K562 (cell line): ENCODE results near the gene ACBD4.

ENCODE experiments used
- EP300 ChIP-seq: IDR thresholded peaks from 2 replicates; pipeline ENCODE4 v1.6.1; 2012; ENCODE audit warnings: low read length, improper control_type of control experiment
- ETS1 ChIP-seq: conservative IDR thresholded peaks from 2 replicates; pipeline ENCODE4 v1.6.1; 2011; ENCODE audit warnings: low read depth, mild to moderate bottlenecking, low read length; ENCODE audit not compliant: control insufficient read depth
- FOSL1 ChIP-seq: fragments of 200-800 bp; sonication (Bioruptor generic); conservative IDR thresholded peaks from 2 replicates; pipeline ENCODE4 v1.6.1; 2016; ENCODE audit warnings: missing genetic modification characterization, missing compliant biosample characterization
- MCM2 ChIP-seq: fragments of 450-650 bp; IDR thresholded peaks from 2 replicates; pipeline ENCODE4 v1.6.1; 2017; ENCODE audit warnings: low read depth, mild to moderate bottlenecking
- MLLT1 ChIP-seq, 2 experiments: fragments of 450-650 bp; IDR thresholded peaks; 2 replicates each; pipeline ENCODE4 v1.6.1; 2016
- NFATC3 ChIP-seq: fragments of 450-650 bp; IDR thresholded peaks from 2 replicates; pipeline ENCODE4 v1.6.1; 2017; ENCODE audit warnings: mild to moderate bottlenecking
- RBM22 ChIP-seq: fragments of 200-400 bp; formaldehyde crosslinking; IDR thresholded peaks from 2 replicates; pipeline ENCODE4 v1.6.1; 2018; ENCODE audit warnings: low read length, low read depth; ENCODE audit not compliant: poor library complexity, severe bottlenecking
- TEAD4 ChIP-seq, 2 experiments: sonication (generic) in 1 of 2; formaldehyde crosslinking in 1 of 2; IDR thresholded peaks; 2 replicates each; pipeline versions ENCODE4 v1.6.1 to v1.8.0; 2012 to 2022; ENCODE audit warnings: borderline replicate concordance in 1 of 2, inconsistent platforms in 1 of 2, low read length in 1 of 2, mild to moderate bottlenecking in 1 of 2, missing genetic modification reagents in 1 of 2
- ZNF184 ChIP-seq: sonication (generic); formaldehyde crosslinking; IDR thresholded peaks from 2 replicates; pipeline ENCODE4 v1.5.0; 2020; ENCODE audit warnings: missing genetic modification reagents
- ZNF3 ChIP-seq: fragments of 250-450 bp; sonication (Bioruptor Pico); IDR thresholded peaks from 2 replicates; pipeline ENCODE4 v1.5.0; 2021; ENCODE audit warnings: mild to moderate bottlenecking, moderate library complexity
- ZNF707 ChIP-seq: fragments of 250-450 bp; sonication (Bioruptor Pico); conservative IDR thresholded peaks from 2 replicates; pipeline ENCODE4 v1.8.0; 2022; ENCODE audit warnings: inconsistent platforms, mild to moderate bottlenecking, moderate library complexity
- TF ChIP-seq, protein P1 (sequence below), 3 experiments: IDR thresholded peaks in 2 of 3; conservative IDR thresholded peaks in 1 of 3; 2 replicates each; pipeline ENCODE4 v1.5.1; 2011 to 2012; ENCODE audit warnings: low read length in 3 of 3, mild to moderate bottlenecking in 3 of 3, control low read depth in 2 of 3, improper control_type of control experiment in 1 of 3, inconsistent platforms in 1 of 3, low read depth in 1 of 3, mixed read lengths in 1 of 3, moderate library complexity in 1 of 3; ENCODE audit not compliant: insufficient read depth in 2 of 3

DNA sequence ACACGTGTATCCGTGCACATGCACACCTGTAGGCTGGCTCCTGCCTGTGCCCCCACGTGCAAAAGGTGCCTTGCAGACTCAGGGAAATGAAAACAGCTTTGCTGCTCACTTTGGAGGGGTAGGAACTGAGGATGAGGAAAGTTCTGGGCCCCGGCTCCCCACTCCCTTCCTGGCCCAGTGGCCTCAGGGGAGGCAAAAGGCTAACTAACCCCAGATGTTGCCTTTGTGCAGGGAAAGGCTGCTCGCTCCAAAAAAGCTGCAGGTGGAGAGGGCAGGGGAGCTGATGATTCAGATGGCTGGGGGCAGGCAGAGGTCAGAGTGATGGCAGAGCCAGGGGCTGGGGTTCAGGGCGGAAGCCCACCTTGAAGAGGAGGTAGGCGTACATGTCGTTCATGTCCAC lies 15.5 kb upstream of the ACBD4 start:
- TF ChIP-seq MCM2 = no peak
- no peak for TF ChIP-seq NFATC3
- TF ChIP-seq TEAD4 (IDR thresholded peaks at IDR 0.05; ENCODE audit: low read length) = no peak
- TF ChIP-seq TEAD4 (CRISPR knock-in tag; IDR thresholded peaks at IDR 0.05; ENCODE audit: borderline replicate concordance) = no peak
- TF ChIP-seq ETS1 = no peak
- TF ChIP-seq, protein P1, sequence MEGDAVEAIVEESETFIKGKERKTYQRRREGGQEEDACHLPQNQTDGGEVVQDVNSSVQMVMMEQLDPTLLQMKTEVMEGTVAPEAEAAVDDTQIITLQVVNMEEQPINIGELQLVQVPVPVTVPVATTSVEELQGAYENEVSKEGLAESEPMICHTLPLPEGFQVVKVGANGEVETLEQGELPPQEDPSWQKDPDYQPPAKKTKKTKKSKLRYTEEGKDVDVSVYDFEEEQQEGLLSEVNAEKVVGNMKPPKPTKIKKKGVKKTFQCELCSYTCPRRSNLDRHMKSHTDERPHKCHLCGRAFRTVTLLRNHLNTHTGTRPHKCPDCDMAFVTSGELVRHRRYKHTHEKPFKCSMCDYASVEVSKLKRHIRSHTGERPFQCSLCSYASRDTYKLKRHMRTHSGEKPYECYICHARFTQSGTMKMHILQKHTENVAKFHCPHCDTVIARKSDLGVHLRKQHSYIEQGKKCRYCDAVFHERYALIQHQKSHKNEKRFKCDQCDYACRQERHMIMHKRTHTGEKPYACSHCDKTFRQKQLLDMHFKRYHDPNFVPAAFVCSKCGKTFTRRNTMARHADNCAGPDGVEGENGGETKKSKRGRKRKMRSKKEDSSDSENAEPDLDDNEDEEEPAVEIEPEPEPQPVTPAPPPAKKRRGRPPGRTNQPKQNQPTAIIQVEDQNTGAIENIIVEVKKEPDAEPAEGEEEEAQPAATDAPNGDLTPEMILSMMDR (IDR thresholded peaks at IDR 0.05 in 2 of 3, conservative IDR thresholded peaks at IDR 0.05 in 1 of 3; ENCODE audit: insufficient read depth in 2 of 3, low read depth in 1 of 3, low read length in 3 of 3) = no peak
- TF ChIP-seq EP300 = no peak
- TF ChIP-seq ZNF3 (CRISPR knock-in tag) = no peak
- no peak for TF ChIP-seq MLLT1 (IDR thresholded peaks at IDR 0.05)
- TF ChIP-seq RBM22 = no peak
- no peak for TF ChIP-seq ZNF184
- TF ChIP-seq FOSL1 (tag) = no peak
- no peak for TF ChIP-seq ZNF707 (CRISPR knock-in tag)
